Astrocyte of the cerebellum (primary cell): ENCODE results near the gene MSL2.
A peak's percentile ranks its signal among the peaks of the same experiment; 100 is the strongest.
"Not testable (repeated sequence)": the region's sequence is repeated elsewhere in the genome, so short reads cannot be mapped to it uniquely, and the experiment has no call there.

ENCODE experiments used
- DNase-seq: peaks from one replicate; pipeline ENCODE4 v3.0.0-alpha.2; 2011; ENCODE audit warnings: low read depth
- H3K4me3 ChIP-seq: 2 replicates; pipeline ENCODE4 v1.5.1; 2011; ENCODE audit warnings: mild to moderate bottlenecking, low read depth, low read length, moderate library complexity
- CTCF ChIP-seq: IDR thresholded peaks from 2 replicates; pipeline ENCODE4 v1.5.1; 2012; ENCODE audit warnings: low read length, low read depth, moderate library complexity, mild to moderate bottlenecking; ENCODE audit errors: missing control alignments
- in situ Hi-C: cut with HindIII; loops from 2 replicates; pipeline ENCODE4 v1.10.0; 2017; ENCODE audit warnings: low sequenced_read_pairs

Gene MSL2

DNA sequence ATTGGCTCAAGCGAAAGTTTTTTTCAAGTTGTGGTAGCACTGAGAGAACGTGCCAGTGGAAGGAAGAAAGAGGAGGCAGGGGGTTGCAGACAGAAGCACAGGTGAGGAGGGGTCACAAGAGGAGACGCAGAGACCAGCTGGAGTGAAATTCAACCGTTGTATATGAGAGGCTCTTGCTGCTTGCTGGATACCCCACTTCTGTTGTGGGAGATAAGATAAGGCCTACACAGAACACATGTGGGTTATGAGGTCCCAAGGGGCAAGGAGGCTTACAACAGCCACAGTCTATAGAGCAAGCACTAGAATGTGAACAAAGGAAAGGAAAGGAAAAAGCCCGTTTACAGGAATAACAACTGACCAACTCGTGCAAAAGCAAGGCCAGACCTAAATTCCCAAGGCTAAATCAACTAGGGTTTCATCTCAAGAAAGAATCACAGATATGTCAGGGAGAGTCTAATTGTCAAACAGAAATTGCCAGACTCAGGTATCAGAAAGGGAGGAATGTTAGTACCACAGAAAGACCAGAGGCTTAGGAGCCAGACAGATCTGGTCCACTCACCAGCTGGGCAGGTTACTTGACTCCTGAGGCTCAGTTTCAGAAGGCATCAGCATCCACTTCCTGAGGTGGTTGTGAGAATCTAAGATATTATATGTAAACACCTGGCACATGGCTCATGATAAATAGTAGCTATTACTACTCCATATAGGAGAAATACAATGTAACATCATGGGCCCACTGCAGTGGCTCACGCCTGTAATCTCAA, 60.9 kb downstream of the MSL2 start:
- DNase-seq: no peak
- no peak for TF ChIP-seq CTCF
- in situ Hi-C loops: no loop called here
- no peak overlapping the region for H3K4me3 ChIP-seq

GRCh38 chr3:136134091-136134490, 62.0 kb downstream of the MSL2 start:
- no peak overlapping the region for H3K4me3 ChIP-seq
- no peak for DNase-seq
- TF ChIP-seq CTCF: no peak
- in situ Hi-C loops: no loop called here

DNA sequence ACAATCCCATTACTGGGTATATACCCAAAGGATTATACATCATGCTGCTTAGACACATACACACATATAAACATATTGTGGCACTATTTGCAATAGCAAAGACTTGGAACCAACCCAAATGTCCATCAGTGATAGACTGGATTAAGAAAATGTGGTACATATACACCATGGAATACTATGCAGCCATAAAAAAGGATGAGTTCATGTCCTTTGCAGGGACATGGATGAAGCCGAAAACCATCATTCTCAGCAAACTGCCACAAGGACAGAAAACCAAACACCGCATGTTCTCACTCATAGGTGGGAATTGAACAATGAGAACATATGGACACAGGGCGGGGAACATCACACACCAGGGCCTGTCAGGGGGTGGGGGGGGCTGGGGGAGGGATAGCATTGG, 64.5 kb downstream of the MSL2 start:
- DNase-seq, H3K4me3 ChIP-seq, in situ Hi-C loops: not testable (repeated sequence)

GRCh38 chr3:136122006-136122405, 74.1 kb downstream of the MSL2 start:
- H3K4me3 ChIP-seq: no peak overlapping the region
- no peak for DNase-seq
- in situ Hi-C loops: no loop called here
- no peak for TF ChIP-seq CTCF

- no peak overlapping the region for H3K4me3 ChIP-seq
- no peak for TF ChIP-seq CTCF
- peak; percentile 85 for DNase-seq
- in situ Hi-C loops: no loop called here
Measured at GRCh38 chr3:136120373-136121348, 75.5 kb downstream of the MSL2 start.

- DNase-seq, H3K4me3 ChIP-seq, in situ Hi-C loops: not testable (repeated sequence)
Measured at GRCh38 chr3:136119783-136120182, 76.4 kb downstream of the MSL2 start.

GRCh38 chr3:136119332-136119731, 76.8 kb downstream of the MSL2 start:
- DNase-seq, H3K4me3 ChIP-seq, in situ Hi-C loops: not testable (repeated sequence)

- in situ Hi-C loops: no loop called here
- no peak overlapping the region for H3K4me3 ChIP-seq
- DNase-seq: peak; percentile 60
- no peak for TF ChIP-seq CTCF
Measured at GRCh38 chr3:136114421-136114820, 81.7 kb downstream of the MSL2 start.
